DMS114 treated with DMSO at 0.1 percent for 48 hours (cell line): Measurements from ENCODE around the gene INAFM2.

Experiments
- DNase-seq: peaks from one replicate; lab custom pipeline; 2025; ENCODE audit not compliant: unreplicated experiment; lab: John Stamatoyannopoulos, UW

Gene INAFM2

DNA sequence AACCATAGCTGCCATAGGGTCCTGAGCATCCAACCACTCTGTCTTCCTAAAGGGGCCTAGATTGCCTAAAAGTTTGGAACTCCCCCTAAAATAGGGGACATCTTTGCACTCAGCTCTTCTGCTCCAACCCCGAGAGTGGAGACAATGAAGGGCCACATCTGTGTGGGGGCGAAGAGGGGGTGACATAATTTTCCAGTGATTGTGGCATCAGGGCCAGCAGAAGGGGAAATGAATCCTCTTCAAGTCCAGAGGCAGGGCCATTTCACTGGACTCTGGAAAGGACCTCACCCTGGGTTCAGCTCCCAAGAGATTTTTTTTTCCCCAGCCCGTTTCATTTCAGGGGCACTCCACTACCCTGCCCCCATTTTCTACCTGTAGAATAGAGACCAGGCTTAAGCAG lies 36.0 kb upstream of the INAFM2 start:
- DNase-seq: no peak

DNA sequence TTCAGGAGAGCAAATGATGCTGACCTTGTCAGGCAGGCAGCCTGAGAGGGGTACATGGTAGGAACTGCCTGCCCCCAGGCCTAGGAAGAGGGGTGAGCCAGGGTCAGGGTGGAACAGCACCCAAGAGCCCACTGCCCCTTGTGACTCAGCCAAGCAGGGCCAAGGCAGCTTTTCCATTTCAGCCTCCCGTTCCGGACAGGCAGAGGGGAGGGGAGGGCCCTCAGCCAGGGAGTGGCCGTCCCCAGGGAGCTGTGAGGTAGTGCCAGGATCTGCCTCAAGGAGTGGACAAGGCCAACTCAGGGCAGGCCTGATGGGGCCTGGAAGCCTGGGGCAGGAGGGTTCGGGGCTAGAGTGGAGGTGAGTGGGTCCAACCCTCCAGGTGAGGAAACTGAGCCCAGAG lies 35.5 kb upstream of the INAFM2 start:
- no peak for DNase-seq

DNA sequence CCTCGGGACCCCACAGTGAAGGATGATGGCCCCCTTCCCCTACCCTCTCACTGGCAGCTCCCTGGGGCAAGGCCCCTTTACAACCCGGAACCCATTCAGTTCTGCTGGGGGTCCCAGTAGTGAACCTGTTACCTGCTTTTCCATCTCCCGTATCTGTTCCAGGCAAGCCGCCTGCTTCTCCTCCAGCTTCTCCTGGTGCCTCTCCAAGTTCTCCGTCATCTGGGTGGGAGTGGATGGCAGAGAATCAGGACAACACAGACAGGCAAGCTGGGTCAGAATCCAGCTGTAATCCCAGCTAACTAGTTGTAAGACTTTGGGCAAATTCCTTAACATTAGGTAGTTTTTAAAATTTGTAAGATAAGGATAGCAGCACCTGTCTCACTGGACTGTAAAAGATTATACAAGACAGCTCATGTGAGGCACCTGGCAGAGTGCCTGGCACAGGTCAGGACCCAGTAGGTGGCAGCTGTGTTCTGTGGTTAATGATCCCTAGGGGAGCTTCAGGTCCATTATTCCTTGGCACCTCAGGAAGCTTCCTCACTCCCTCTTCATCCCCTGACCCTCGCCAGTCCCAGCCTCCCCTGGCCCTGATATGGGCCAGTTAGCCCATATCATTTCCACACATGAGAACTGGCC lies 34.2 kb upstream of the INAFM2 start:
- DNase-seq: no peak

DNA sequence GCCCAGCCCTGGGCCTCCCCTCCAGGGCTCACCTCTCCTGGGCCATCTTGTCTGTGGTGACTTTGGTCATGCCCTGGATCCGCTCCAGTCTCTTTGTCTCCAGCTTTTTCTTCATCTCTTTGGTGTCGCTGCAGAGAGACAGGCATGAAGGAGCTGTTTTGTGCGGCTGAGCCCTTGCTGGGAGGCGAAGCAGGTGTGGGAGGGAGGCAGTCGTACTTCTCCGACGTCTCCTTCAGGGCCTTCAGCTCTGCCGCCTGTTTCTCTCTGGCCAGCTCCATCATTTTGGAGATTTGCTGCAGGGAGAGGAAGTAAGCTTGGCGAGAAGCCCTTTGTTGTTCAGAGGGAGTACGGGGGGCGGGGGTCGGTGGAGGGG lies 33.0 kb upstream of the INAFM2 start:
- DNase-seq: no peak

DNA sequence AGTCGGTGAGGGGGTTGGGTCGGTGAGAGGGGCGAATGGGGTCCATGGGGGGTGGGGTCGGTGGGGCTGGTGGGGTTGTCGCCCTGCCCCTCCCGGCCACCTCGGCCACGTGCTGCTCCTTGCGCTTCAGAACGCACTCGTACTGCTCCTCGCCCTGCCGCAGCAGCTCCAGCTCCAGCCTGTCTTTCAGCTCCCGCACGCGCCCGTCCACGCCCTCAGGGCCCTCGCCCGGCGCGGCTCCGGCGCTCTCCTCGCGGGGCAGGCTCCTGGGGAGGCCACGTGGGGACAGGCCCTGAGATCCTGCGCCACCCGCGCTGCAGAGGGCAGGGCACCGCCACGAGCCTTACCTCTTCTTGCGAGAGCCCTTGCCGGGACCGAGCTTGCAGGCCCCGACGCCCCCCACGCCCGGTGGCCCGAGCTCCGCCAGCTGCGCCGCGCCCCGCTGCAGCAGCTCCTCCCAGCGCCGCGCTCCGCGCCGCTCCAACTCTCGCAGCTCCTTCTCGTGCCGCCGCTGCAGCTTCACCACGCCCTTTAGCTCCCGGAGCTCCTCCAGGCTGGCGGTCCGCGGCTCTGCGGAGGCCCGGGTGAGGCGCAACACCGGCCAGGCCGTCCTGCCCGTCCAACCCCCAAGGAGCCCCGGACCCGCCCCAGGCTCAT lies 32.4 kb upstream of the INAFM2 start:
- DNase-seq: no peak

DNA sequence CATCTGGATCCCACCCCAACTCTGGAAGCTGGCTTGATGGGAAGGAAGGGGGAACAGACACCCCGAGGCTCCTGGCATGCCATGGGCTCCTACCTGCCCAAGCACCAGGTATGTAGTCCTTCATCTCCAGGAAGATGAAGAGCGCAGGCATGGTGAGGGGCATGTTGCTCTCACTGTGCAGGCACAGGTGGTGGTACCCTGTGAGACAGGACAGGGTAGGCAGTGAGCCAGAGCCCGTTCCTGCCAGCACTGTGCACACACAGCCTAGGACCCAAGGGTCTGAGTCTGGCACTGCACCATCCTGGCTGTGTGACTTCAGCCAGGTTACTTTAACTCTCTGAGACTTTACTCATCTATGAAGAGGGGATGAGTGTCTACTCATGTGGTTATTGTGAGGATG lies 31.2 kb upstream of the INAFM2 start:
- no peak for DNase-seq

DNA sequence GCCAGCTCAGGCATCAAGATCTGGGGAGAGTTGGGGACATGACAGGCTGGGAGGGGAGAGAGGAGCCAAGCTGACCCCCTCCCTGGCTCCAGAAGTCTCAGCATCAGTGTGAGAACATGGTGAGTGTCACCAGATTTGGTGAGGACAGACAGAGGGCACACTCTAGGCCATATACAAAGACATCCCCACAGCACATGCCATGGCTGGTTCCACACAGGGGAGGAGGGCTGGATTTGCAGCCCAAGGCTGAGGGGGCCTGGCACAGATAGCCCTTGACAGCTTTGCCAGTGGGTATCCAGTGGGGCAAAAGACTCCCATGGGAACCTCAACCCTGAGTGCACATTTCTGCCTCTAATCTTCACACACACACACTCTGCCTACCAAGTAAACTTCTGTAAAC lies 30.5 kb upstream of the INAFM2 start:
- no peak for DNase-seq

DNA sequence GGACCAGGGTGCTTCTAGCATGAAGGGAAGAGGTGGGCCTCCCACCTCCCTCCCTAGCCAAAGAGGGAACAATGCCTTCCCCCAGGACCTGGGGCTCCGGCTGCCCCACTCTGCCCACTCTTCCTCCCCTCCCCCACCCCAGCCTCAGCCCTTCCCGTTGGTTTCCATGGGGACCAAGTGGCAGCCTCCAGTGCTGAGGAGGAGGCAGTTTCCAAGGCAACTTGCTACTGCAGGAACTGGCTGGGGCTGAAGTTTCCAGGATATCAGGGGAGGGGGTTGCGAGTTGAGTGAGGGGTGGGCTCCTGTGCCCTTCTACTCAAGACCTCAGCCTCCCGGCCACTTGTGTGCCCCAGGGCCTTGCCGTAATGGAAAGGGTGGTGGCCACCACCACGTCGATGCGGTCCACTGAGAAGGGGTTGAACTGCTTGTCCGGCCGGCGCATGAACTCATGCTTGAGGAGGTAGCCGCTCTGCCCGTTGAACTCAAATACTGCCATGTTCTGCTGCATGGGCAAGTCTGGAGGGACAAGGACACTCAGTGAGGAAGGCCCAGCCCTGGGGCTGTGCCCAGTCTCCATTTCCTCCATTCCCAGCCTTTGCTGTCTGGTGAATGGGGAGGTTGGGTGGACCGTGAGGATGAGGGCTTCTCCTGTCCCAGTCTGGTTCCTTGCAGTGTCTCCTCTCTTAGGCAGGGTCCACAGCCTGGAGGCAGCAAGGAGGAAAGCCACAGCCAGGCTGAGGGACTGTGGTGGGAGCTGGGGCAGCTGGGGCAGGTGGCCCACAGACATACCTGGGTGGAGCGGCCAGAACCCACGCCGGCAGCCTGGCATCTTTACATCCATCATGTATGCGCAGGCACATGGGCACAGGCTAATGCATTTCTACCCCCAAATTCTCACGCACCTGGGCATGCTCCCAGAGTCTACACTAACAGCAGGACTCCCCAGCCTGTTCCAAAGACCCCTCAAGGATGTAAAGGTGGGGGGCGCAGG lies 29.3 kb upstream of the INAFM2 start:
- no peak for DNase-seq

DNA sequence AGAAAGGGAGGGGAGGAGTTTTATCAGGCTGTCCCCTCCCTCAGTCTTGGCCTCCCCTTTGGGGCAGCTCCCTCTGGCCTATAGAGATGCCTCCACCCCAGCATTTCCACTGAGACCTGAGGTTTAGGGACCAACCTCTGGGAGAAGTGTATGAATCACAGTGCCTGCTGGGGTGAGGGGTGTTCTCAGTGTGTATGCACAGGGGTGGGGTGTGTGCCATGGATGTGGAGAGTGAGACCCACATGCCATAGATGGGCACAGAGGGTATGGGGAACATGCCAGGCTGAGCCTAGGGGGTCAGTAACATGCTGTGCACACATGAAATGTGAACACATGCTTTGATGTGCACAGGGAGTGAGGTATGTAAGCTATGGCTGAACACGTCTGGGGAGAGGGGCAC lies 28.2 kb upstream of the INAFM2 start:
- no peak for DNase-seq

DNA sequence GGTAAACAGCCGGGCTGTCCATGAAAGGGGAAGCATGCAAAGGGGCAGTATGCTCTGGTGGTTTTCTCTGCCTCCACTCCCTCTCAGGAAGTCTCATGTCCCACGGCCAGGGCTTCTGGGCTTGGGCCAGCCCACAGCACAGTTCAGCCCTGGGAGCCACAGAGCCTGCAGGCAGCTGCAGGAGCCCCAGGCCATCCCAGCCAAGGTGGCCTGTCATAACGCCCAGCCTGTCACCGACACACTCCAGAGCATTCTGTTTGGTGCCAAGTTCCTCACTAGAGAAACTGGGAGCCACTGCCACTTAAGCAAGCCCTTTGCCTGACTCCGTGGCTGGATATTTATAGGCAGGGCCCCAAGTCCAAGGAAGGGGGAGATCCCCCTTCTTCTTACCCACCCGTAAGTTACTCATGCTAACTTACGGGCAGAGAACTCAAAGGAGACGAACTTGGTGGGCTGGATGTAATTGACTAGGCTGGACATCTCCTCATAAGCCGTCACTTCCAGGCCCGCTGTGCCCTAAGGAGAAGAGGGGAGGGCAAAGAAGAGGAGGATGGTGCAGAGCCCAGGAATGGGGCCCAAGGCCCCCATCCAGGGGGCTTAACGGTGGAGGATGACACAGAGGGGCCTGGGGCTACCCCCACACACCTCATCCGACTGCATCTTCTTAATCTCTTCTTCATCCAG lies 27.5 kb upstream of the INAFM2 start:
- no peak for DNase-seq

DNA sequence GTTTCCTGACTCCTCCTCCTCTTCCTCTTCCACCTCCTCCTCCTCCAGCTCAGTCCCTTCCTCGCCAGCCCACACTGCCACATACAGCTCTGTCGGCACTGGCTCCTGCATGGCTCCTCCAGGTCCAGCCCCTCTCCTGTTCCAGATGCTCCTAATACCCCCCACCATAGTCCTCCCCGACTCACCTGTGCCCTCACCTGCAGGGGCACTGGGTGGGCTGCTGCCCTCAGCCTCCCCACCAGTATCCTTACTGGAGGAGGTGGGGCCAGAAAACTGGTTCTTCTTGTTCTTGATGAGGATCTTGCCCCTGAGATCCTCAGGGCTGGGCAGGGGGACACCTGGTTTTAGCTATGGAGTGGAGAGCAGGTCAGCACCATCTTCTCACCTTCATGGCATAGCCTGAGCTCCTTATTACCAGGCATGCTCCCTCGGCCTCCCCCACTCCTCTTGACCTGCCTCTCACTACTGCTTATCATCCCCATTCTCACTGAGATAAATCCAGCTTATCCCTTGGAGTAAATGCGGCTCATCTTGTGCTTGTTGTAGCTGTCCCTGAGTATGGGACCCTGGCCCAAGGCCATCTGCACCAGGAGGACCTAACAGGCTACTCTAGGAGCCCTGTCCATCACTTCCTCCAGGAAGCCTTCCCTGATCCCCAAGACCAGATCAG lies 26.8 kb upstream of the INAFM2 start:
- DNase-seq: no peak

DNA sequence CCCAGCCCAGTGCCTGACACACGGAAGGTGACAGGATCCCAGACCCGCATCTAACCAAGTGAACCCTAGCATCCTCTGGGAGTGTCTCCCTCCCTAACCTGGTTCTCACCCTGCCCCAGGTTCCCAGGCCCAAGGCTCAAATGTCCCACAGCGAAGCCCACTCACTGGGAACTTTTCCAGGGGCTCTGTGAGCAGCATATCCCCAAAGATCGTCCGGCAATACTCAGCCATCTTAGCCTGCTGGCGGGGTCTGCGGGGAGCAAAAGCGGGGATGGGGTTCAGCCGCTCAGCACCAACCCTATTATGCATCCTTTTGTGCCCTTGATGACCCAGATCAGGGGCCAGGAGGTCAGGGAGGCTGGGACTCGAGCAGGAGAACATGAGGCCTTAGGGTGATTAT lies 26.1 kb upstream of the INAFM2 start:
- no peak for DNase-seq

DNA sequence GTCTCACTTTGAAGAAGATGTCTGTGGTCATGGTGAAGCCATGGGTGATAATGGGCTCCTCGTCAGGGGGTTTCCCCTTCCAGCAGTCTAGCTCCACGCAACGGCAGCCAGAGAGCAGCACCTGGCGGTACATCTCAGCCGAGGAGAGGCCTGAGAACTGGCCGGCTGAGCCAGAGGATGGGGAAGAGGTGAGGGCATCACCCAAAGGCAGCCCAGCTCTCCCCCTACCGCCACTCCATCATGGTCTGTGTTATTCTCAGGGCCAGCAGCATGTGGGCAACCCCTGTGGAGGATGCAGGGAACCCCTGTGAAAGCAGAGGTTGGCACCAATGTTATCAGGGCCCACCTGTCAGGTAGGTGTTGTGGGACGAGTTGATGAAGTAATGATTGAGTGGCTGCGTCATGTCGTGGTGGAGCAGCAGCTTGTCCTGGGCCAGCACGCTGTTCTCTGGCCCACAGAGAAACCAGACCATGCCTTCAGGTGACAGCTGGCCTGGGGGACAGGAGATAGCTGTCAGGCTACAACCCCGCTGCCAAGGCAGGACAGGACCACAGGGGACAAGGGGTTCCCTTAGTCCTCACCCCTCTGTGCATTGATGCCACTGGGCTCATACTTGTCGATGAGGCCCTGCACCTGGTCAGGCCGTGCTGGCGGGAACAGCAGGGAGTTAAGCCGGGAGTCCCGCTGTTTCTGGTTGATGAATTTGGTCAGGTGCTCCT lies 25.1 kb upstream of the INAFM2 start:
- no peak for DNase-seq

DNA sequence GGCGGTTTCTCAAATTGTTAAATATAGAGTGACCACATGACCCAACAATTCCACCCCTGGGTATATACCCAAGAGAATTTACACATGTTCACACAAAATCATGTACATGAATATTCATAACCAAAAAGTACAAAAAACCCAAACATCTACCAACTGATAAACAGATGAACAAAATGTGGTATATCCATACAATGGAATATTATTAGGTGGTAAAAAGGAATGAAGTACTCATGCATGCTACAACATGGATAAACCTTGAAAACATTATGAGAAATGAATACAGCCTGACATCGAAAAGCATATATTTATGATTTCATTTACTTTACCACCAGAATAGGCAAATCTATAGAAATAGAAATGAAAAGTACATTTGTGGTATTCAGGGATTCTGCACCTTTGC lies 23.1 kb upstream of the INAFM2 start:
- no peak for DNase-seq

DNA sequence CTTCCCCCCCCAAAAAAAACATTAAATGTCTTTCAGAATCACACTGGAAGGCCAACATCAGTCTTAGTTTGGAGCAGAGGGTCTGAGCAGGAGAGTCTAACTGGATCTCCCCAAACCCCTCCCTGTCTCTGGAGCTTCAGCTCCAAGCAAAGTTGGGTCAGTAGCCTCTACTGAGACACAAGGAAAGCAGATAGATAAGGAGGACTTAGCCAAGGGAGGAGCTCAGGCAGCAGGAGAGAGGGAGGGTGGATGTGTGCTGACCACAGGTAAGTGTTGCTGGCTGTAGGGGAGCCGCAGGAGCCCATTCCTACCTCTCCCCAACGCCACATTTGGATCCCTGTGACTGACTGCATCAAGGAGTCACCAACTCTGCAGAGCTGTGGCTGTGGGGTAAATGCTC lies 22.7 kb upstream of the INAFM2 start:
- no peak for DNase-seq

DNA sequence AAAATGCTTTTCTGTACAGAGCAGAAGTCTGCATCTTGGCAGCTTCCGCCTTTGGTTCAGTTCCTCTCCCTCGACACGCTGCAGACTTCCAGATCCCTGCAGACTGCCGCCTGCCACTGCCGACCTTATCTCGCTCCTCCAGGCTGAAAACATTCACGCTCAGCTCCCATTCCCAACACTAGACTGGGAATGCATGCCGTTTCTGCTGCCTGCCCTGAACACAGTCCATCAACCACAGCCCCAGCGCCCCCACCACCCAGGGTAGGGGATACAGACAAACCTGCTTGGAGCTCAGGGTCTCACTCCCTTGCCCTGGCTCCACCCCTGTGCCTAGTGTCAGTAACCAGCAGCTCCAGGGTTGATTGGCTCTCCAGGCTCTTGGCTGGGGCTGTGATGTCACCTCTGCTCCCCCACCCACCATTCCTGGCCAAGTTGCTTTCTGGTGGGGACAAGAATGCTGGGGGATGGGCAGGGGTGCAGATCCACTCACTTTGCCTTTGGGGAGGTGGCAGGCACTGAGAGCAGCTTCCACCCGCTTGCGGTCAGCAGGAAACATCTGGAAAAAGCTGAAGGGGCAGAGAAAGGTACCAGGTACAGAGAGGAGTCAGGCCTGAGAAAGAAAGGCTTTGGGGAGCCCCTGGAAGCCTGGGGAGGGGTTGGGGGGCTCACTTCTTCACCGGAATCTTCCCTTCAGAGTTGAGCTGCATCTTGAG lies 21.9 kb upstream of the INAFM2 start:
- DNase-seq: no peak

DNA sequence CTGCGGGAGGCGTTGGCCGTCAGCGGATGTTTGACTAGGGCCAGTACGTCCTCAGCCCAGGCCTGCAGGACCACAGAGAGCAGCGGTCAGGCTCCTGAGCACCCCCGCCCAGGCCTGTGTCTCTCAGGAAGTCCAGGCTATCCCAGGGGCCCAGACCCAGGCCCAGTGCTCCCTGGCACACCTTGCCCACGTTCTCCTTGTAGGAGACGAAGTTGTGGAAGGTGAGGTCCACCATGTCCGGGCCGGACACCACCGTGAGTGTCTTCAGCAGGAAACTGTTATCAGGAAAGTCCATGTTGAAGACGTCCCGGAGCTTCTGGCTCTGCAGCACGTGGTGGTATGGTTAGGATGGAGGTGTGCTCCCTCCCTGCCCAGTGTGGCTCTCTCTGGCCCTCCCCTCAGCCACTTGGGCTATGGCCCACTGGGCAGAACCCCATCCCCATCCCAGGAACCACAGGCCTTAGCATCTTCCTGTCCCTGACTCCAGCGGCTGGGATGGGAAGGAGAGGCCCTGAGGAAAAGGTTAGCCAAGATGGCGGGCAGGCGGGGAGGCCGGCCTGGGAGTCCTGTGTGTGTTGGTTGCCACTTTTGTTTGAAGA lies 21.1 kb upstream of the INAFM2 start:
- no peak for DNase-seq

DNA sequence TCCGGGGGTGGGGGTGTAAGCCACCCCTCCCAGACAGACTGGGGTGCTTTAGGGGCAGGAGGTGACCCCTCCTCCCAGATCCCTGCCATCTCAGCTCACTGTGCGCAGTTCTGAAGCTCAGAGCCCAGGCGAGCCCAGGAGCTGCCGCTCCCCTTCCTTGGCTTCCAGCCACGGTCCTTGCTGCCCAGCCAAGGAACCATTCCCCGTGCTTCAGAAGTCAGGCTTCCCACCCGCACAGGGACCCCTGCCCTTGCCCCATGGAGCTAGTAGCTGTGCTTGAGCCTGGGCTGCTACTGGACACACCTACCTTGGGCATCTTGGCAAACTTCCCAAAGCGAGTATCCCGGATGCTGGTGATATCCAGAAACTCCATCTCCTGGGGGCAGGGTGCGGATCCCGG lies 20.5 kb upstream of the INAFM2 start:
- DNase-seq: no peak

DNA sequence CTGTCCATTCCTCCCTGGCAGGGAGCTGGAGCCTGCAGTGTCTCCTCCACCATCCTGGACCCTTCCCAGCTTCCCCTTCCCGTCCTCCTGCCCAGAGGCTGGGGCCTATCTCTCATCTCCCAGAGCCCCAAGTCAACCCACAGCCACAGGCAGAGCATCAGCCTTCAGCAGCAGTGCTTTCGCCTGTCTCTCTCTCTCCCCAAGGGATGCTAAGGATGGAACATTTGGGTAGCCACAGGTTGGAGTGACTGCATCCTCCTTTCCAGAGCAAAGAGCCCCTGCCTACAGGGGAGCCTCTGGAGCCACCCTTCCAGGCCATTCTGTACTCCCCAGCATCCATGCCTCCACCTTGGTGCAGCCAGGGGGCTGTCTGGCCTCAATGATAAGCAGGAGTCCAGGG lies 19.9 kb upstream of the INAFM2 start:
- no peak for DNase-seq
